Ovary (tissue), 9 donors: Measurements from ENCODE around the gene PCBP3. TPM values are rescaled to one million over a fixed set of nuclear protein-coding genes. Genes with fewer than 3 reads are reported as not detected.

Source experiments
- DNase-seq, 5 donors: peaks; one replicate each; pipeline ENCODE4 v3.0.0-alpha.2; 2019 to 2020
- H3K27ac ChIP-seq, 2 donors: fragments of 200-600 bp; one replicate each; pipeline versions ENCODE4 v1.5.1 to v1.8.0; 2019 to 2022
- H3K27me3 ChIP-seq: fragments of 200-600 bp; one replicate; pipeline ENCODE4 v1.8.0; 2022
- H3K36me3 ChIP-seq: fragments of 200-600 bp; sonication (generic); one replicate; pipeline ENCODE4 v1.5.1; 2019
- H3K4me1 ChIP-seq: one replicate; pipeline ENCODE4 v1.8.1; 2013; ENCODE audit warnings: mild to moderate bottlenecking, moderate library complexity; ENCODE audit not compliant: insufficient read depth
- H3K4me3 ChIP-seq: fragments of 200-600 bp; sonication (generic); one replicate; pipeline ENCODE4 v1.5.1; 2017
- H3K9me3 ChIP-seq, 2 donors: fragments of 200-600 bp in 1 of 2; sonication (generic) in 1 of 2; one replicate each; pipeline versions ENCODE4 v1.5.1 to v1.8.1; 2013 to 2019; ENCODE audit warnings: mild to moderate bottlenecking in 1 of 2, moderate library complexity in 1 of 2
- EP300 ChIP-seq: sonication (generic); formaldehyde crosslinking; IDR thresholded peaks from one replicate; pipeline ENCODE4 v1.6.1; 2017; ENCODE audit warnings: antibody characterized with exemption
- POLR2A ChIP-seq: fragments of 450-650 bp; IDR thresholded peaks from one replicate; pipeline ENCODE4 v1.6.1; 2017; ENCODE audit warnings: antibody characterized with exemption, mild to moderate bottlenecking, moderate library complexity
- WGBS, 3 donors: extraction: QIAGEN DNeasy Blood & Tissue Kit in 1 of 3; methylation state at CpG; one replicate each; pipeline versions ENCODE4 v1.1.5 to v1.1.7; 2013 to 2017; 5-methylcytosine and 5-hydroxymethylcytosine counted together
- intact Hi-C, 4 donors: fragments of 100-400 bp; cut with DNase I; formaldehyde crosslinking; loops; one replicate each; pipeline versions ENCODE4 v1.11.0 to v1.15.1; 2022 to 2023
- polyA plus RNA-seq, 2 donors: library from polyadenylated mRNA; stranded (reverse); fragments of 200-250 nt in 1 of 2; fragments of 350-450 nt in 1 of 2; fragmentation: Illumina TruSeq in 1 of 2; extraction: RNeasy Lipid Tissue Mini Kit (QIAGEN cat#74804) in 1 of 2; gene quantifications; one replicate each; pipeline ENCODE4 v1.2.3, GENCODE V29; 2013 to 2014
- total RNA-seq, 7 donors: library from RNA; depleted of rRNA in 2 of 7; stranded (reverse); fragments of >200 nt in 2 of 7; fragmentation: NEBNext Ultra II Directional in 3 of 7; extraction: Animal tissue kit (Norgen Biotek cat#: 25700) in 3 of 7; gene quantifications; one replicate each; pipeline versions ENCODE4 v1.1.0 to v1.2.4, GENCODE V29; 2016 to 2023
- TF ChIP-seq, protein P1 (sequence below), 3 donors: fragments of 450-650 bp in 2 of 3; fragments of 200-600 bp in 1 of 3; IDR thresholded peaks; one replicate each; pipeline versions ENCODE4 v1.5.1 to v1.8.0; 2016 to 2022; ENCODE audit warnings: antibody characterized with exemption in 3 of 3, mild to moderate bottlenecking in 1 of 3
- donor health status: DM: no; HTN: no; CAD: no; lungs with moderate emphysema.
- donor health status: DM: no; HTN: no; CAD: no.
- donor health status: Bipolar disorder and iron deficiency.
- donor health status: DM: yes; HTN: yes; CAD: no.
- donor health status: DM: no; HTN: no; CAD: no.
- donor health status: DM: yes; HTN: yes; CAD: no.

Gene PCBP3
- total and polyA plus RNA-seq, 9 donors = 2.4 to 10.1 (median 5.4) TPM

DNA sequence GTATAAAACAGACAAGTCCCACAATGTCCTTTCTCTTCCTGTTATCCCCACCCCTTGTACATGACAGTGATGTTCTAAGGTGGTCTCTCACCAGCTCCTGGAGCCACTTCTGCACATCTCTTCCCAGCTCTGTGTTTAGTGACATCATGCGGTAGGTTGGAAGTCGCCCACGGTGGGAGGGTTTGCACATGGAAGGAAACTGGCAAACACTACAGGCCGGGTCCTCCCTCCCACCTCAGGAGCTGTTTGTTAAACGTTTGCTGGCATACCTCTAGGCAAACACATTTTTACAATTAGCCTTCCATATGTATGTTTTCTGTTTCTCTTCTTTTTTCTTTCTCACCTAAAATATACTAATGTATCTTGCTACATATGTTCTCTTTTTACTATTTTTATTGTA, 107.4 kb downstream of the PCBP3 start:
- 52 to 60% (median 57%) methylated on average over 5 of the region's 5 CpGs for WGBS, 3 donors
- no peak for DNase-seq

DNA sequence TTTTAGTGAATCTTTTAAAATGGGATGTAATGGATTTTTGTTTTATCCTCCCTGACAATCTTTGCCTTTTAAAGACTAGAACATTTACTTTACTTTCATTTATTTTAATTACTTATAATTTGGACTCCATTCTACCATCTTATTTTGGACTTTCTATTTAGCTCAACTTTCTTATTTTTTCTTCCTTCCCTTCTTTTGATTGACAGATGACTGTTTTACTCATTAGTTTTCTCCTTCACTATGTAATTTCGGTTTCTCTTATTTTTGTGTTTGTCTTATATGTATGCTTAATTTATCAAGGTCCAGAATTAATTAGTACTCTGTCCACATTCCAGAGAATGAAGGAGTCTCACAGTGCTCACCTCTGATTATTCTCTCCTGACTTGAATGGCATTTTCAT, 109.9 kb downstream of the PCBP3 start:
- Histone ChIP-seq H3K27me3 (no peaks in the 10 kb centered on the region), H3K36me3 (no peaks in the 10 kb centered on the region), H3K27ac (no peak overlapping the region), H3K4me3 (no peak overlapping the region), H3K4me1 (no peaks in the 10 kb centered on the region), H3K9me3 (no peaks in the 10 kb centered on the region)
- TF ChIP-seq, protein P1, sequence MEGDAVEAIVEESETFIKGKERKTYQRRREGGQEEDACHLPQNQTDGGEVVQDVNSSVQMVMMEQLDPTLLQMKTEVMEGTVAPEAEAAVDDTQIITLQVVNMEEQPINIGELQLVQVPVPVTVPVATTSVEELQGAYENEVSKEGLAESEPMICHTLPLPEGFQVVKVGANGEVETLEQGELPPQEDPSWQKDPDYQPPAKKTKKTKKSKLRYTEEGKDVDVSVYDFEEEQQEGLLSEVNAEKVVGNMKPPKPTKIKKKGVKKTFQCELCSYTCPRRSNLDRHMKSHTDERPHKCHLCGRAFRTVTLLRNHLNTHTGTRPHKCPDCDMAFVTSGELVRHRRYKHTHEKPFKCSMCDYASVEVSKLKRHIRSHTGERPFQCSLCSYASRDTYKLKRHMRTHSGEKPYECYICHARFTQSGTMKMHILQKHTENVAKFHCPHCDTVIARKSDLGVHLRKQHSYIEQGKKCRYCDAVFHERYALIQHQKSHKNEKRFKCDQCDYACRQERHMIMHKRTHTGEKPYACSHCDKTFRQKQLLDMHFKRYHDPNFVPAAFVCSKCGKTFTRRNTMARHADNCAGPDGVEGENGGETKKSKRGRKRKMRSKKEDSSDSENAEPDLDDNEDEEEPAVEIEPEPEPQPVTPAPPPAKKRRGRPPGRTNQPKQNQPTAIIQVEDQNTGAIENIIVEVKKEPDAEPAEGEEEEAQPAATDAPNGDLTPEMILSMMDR (IDR thresholded peaks at IDR 0.05) = no peak
- WGBS, 3 donors = 77 to 88% (median 85%) methylated on average over 1 of the region's 1 CpG
- DNase-seq = no peak
- intact Hi-C loops = no loop called here

More for the DNA sequence above, 107.4 kb downstream of the PCBP3 start:
- Histone ChIP-seq H3K4me1 (no peaks in the 10 kb centered on the region), H3K36me3 (no peaks in the 10 kb centered on the region), H3K9me3 (no peaks in the 10 kb centered on the region), H3K27me3 (no peaks in the 10 kb centered on the region), H3K27ac (no peak overlapping the region), H3K4me3 (no peak overlapping the region)
- TF ChIP-seq, protein P1 (IDR thresholded peaks at IDR 0.05) = no peak
- TF ChIP-seq POLR2A = no peak
- TF ChIP-seq EP300 = no peak
- intact Hi-C loops = no loop called here

DNA sequence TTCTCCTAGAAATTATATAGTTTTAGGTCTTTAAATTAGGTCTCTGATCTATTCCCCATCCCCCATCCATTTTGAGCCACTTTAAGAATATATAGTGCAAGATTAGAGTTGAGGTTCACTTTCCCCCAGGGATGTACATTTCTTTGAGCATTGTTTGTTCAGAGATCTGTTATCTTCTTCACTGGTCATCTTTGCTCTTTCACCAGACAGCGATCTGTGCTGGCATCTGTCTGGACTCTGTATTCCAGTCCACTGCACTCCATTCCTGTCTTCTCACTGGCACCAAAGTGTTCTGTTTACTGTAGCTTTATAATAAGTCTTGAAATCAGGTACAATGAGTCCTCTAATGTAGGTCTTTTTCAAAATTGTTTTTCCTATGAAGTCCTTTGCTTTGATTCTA, 112.5 kb downstream of the PCBP3 start:
- H3K27ac ChIP-seq = no peak overlapping the region
- no peak overlapping the region for H3K4me3 ChIP-seq
- TF ChIP-seq EP300 (no peak), POLR2A (no peak)
- TF ChIP-seq, protein P1 (IDR thresholded peaks at IDR 0.05) = no peak
- intact Hi-C loops = no loop called here
- no peaks in the 10 kb centered on the region for H3K9me3 ChIP-seq
- no peaks in the 10 kb centered on the region for H3K36me3 ChIP-seq
- 60 to 95% (median 82%) methylated on average over 1 of the region's 1 CpG for WGBS, 3 donors
- H3K4me1 ChIP-seq = no peaks in the 10 kb centered on the region
- H3K27me3 ChIP-seq = no peaks in the 10 kb centered on the region
- DNase-seq = no peak

DNA sequence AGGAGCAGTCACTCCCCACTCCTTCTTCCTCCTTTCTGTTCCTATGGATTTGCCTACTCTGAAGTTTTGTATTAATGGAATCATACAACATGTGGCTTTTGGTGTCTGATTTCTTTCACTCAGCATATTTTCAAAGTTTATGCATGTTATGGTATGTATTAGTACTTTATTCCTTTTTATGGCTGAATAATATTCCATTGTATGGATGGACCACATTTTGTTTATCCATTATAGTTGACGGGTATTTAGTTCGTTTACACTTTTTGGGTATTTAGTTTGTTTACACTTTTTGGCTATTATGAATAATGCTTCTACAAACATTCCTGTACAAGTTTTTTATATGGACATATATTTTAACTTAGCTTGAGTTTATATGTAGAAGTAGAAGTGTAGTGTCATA, 113.1 kb downstream of the PCBP3 start:
- Histone ChIP-seq H3K27ac (no peak overlapping the region), H3K9me3 (no peaks in the 10 kb centered on the region), H3K4me1 (no peaks in the 10 kb centered on the region), H3K4me3 (no peak overlapping the region), H3K27me3 (no peaks in the 10 kb centered on the region), H3K36me3 (no peaks in the 10 kb centered on the region)
- TF ChIP-seq EP300 (no peak), POLR2A (no peak)
- TF ChIP-seq, protein P1 (IDR thresholded peaks at IDR 0.05) = no peak
- intact Hi-C loops = no loop called here
- WGBS, 3 donors = 84 to 95% (median 87%) methylated on average over 2 of the region's 2 CpGs
- DNase-seq = no peak

DNA sequence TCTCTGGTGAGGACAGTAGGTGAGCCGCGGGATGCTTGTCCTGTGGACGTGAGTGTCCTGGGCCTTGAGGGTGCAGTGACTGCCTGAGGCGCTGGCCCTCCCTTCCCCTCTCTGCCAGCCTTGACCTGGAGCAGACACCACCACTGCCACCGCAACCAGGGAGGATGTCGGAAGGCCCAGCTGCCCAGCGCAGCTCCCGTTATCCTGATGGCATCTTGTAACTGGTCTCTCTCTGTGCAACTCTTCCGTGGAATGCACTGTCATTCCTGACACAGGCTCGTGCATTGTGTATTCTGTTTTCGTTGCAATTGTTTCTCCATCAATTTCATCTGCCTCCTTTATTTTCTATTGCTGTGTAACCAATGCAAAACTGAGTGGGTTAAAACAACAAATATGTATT, 118.2 kb downstream of the PCBP3 start:
- H3K27me3 ChIP-seq = no peaks in the 10 kb centered on the region
- H3K4me3 ChIP-seq = no peak overlapping the region
- intact Hi-C loops = no loop called here
- no peak for TF ChIP-seq POLR2A
- TF ChIP-seq EP300 = no peak
- TF ChIP-seq, protein P1 (IDR thresholded peaks at IDR 0.05) = no peak
- H3K27ac ChIP-seq = no peak overlapping the region
- no peak for DNase-seq
- H3K36me3 ChIP-seq = no peaks in the 10 kb centered on the region
- H3K9me3 ChIP-seq = no peaks in the 10 kb centered on the region
- H3K4me1 ChIP-seq = no peaks in the 10 kb centered on the region
- 86 to 92% (median 91%) methylated on average over 11 of the region's 11 CpGs for WGBS, 3 donors
